K562 (cell line): Measurements from ENCODE around the gene ZFP64. TPM values are rescaled to one million over a fixed set of nuclear protein-coding genes. Genes with fewer than 3 reads are reported as not detected.

Source experiments
- ARID1B ChIP-seq: fragments of 450-650 bp; IDR thresholded peaks from 2 replicates; pipeline ENCODE4 v1.6.1; 2016; ENCODE audit warnings: antibody characterized with exemption, mild to moderate bottlenecking, inconsistent platforms
- BACH1 ChIP-seq: fragments of 200-800 bp; sonication (Bioruptor generic); IDR thresholded peaks from 2 replicates; pipeline ENCODE4 v1.6.1; 2016; ENCODE audit warnings: missing genetic modification characterization, missing compliant biosample characterization
- CHD2 ChIP-seq: IDR thresholded peaks from 2 replicates; pipeline ENCODE4 v1.6.1; 2011; ENCODE audit warnings: low read depth, low read length
- CREB1 ChIP-seq, 2 experiments: sonication (generic) in 1 of 2; formaldehyde crosslinking in 1 of 2; IDR thresholded peaks; 2 replicates each; pipeline versions ENCODE4 v1.6.1 to v1.8.0; 2012 to 2022; ENCODE audit warnings: inconsistent platforms in 1 of 2, mild to moderate bottlenecking in 1 of 2, missing genetic modification reagents in 1 of 2, moderate library complexity in 1 of 2
- GATA2 ChIP-seq: sonication (generic); formaldehyde crosslinking; IDR thresholded peaks from 2 replicates; pipeline ENCODE4 v1.4.0; 2020; ENCODE audit warnings: mild to moderate bottlenecking, missing genetic modification reagents
- HMG20A ChIP-seq: fragments of 450-650 bp; formaldehyde crosslinking; conservative IDR thresholded peaks from 2 replicates; pipeline ENCODE4 v1.4.0; 2020; ENCODE audit warnings: mild to moderate bottlenecking, mixed read lengths
- MTA3 ChIP-seq: fragments of 450-650 bp; formaldehyde crosslinking; IDR thresholded peaks from 2 replicates; pipeline ENCODE4 v1.6.1; 2017; ENCODE audit warnings: mild to moderate bottlenecking, borderline replicate concordance
- MYBL2 ChIP-seq, 2 experiments: fragments of 450-650 bp in 1 of 2; sonication (generic) in 1 of 2; formaldehyde crosslinking in 1 of 2; IDR thresholded peaks; 2 replicates each; pipeline versions ENCODE4 v1.6.1 to v1.8.1; 2017 to 2022; ENCODE audit warnings: borderline replicate concordance in 1 of 2, inconsistent platforms in 1 of 2, low read depth in 1 of 2, mild to moderate bottlenecking in 1 of 2, missing genetic modification reagents in 1 of 2, moderate library complexity in 1 of 2
- NFE2 ChIP-seq: IDR thresholded peaks from 2 replicates; pipeline ENCODE4 v1.6.1; 2014; ENCODE audit warnings: antibody characterized with exemption, low read depth
- POLR2AphosphoS5 ChIP-seq: IDR thresholded peaks from 2 replicates; pipeline ENCODE4 v1.6.1; 2011; ENCODE audit warnings: mild to moderate bottlenecking, low read depth, low read length, moderate library complexity; ENCODE audit not compliant: control insufficient read depth, insufficient read depth
- POLR2B ChIP-seq: fragments of 450-650 bp; IDR thresholded peaks from 2 replicates; pipeline ENCODE4 v1.6.1; 2018; ENCODE audit warnings: low read depth; ENCODE audit not compliant: partially characterized antibody
- TEAD2 ChIP-seq: fragments of 450-650 bp; IDR thresholded peaks from 2 replicates; pipeline ENCODE4 v1.6.1; 2016; ENCODE audit warnings: missing genetic modification characterization, control low read depth, missing compliant biosample characterization
- YY1 ChIP-seq, 3 experiments: IDR thresholded peaks; 2 replicates each; pipeline ENCODE4 v1.6.1; 2011; ENCODE audit warnings: low read length in 2 of 3, mild to moderate bottlenecking in 2 of 3, moderate library complexity in 2 of 3, borderline replicate concordance in 1 of 3, control low read depth in 1 of 3, low read depth in 1 of 3; ENCODE audit not compliant: insufficient read depth in 3 of 3, insufficient replicate concordance in 2 of 3, control insufficient read depth in 1 of 3, insufficient read length in 1 of 3; ENCODE audit errors: extremely low read depth in 1 of 3
- ZBTB17 ChIP-seq: fragments of 450-650 bp; formaldehyde crosslinking; IDR thresholded peaks from 2 replicates; pipeline ENCODE4 v1.4.0; 2020; ENCODE audit warnings: mild to moderate bottlenecking
- ZFP36 ChIP-seq: fragments of 150-350 bp; IDR thresholded peaks from 2 replicates; pipeline ENCODE4 v1.6.1; 2018; ENCODE audit warnings: low read length, low read depth; ENCODE audit not compliant: partially characterized antibody
- ZNF384 ChIP-seq: IDR thresholded peaks from 2 replicates; pipeline ENCODE4 v1.6.1; 2012; ENCODE audit warnings: low read depth, low read length, improper control_type of control experiment
- ZNF57 ChIP-seq: fragments of 450-650 bp; formaldehyde crosslinking; IDR thresholded peaks from 2 replicates; pipeline ENCODE4 v1.4.0; 2020; ENCODE audit warnings: mild to moderate bottlenecking, moderate library complexity
- polyA plus RNA-seq, 8 experiments: library from polyadenylated mRNA; depleted of rRNA in 4 of 8; stranded (reverse) in 5 of 8; unstranded in 3 of 8; fragments of >200 nt; fragmentation: Nextera tagmentation in 2 of 8; fragmentation: Illumina TruSeq in 1 of 8; extraction: Ambion mirVana in 2 of 8; extraction: Trizol in 1 of 8; gene quantifications; 2 replicates each; pipeline versions ENCODE4 v1.2.1 to v1.2.3, GENCODE V29; 2011 to 2014; ENCODE audit warnings: inconsistent platforms in 1 of 8, missing spikeins in 1 of 8
- total RNA-seq, 7 experiments: library from RNA; depleted of rRNA in 6 of 7; stranded (reverse); fragments of >200 nt in 6 of 7; fragmentation: Illumina TruSeq in 2 of 7; extraction: Trizol in 2 of 7; gene quantifications; 2 replicates each; pipeline versions ENCODE4 v1.2.1 to v1.2.3, GENCODE V29; 2011 to 2021; ENCODE audit warnings: low replicate concordance in 1 of 7
- TF ChIP-seq, protein P1 (sequence below): sonication (generic); formaldehyde crosslinking; IDR thresholded peaks from 2 replicates; pipeline ENCODE4 v1.8.1; 2022; ENCODE audit warnings: missing genetic modification reagents
- TF ChIP-seq, protein P2 (sequence below): fragments of 450-650 bp; conservative IDR thresholded peaks from 2 replicates; pipeline ENCODE4 v1.6.1; 2016; ENCODE audit warnings: missing genetic modification characterization, low read depth, mild to moderate bottlenecking, control low read depth, missing compliant biosample characterization
- TF ChIP-seq, protein P3 (sequence below): fragments of 250-450 bp; sonication (Bioruptor Pico); IDR thresholded peaks from 2 replicates; pipeline ENCODE4 v1.5.0; 2021; ENCODE audit warnings: mild to moderate bottlenecking, moderate library complexity

The ZFP64 gene
- total and polyA plus RNA-seq, 9 of the 15 experiments (the other 6 are each of a cell fraction or from before 2014, with no cell fraction given): 1.4 to 13.4 (median 7.0) TPM

DNA sequence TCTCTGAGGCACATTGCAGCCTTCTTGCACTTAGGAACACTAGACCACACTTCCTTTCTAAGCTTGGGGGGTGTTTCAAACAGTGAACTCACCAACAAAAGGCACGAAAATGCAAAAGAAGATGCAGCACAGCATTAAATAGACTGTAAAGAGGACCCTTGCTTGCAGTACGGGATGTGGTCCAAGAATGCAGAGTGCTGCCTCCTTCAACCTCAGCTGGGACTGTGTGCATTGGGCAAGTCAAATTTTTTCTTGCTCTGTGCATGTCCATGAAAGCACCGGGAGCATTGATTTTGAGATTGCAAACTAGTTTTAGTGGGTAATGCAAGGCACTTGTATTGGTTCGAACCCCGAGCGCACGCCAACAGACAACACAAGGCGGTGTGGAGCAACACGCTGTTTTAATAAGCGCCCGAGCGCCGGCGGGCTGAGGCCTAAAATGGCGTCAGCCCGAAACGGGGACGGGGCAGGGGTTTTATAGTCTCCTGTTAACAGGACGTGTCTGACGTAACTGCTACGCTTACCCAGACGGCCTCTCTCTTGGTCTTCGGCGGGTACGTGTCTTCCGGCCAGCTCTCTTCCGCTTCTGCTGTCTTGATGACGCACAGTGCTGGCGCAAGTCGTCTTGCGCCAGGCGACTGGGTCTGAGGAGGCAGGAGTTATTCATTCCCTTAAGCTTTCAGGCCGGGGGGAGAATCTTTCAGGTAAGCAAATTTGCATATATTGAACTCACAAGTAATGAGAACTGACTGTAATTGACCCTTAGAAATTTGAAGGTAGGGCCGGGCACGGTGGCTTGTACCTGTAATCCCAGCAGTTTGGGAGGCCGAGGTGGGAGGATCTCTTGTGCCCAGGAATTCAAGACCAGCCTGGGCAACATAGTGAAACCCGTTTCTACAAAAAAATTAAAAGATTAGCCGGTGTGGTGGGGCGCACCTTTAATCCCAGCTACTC lies 18.7 kb upstream of the ZFP64 start (continued):
- TF ChIP-seq GATA2 (CRISPR knock-in tag) (no peak), HMG20A (no peak), TEAD2 (tag) (no peak), YY1 (IDR thresholded peaks at IDR 0.05; ENCODE audit: borderline replicate concordance in 1 of 3, control insufficient read depth in 1 of 3, extremely low read depth in 1 of 3, insufficient read depth in 3 of 3, insufficient read length in 1 of 3, insufficient replicate concordance in 2 of 3, low read depth in 1 of 3, low read length in 2 of 3) (peak; percentile 25 to 93 (median 81)), POLR2B (peak; percentile 69), POLR2AphosphoS5 (peak; percentile 58; the same call in 1 of the 2 replicates), CREB1 (IDR thresholded peaks at IDR 0.05) (peak; percentile 97), CREB1 (CRISPR knock-in tag; IDR thresholded peaks at IDR 0.05) (peak; percentile 94), BACH1 (tag) (no peak), ZFP36 (no peak), ZNF384 (no peak), NFE2 (no peak), CHD2 (no peak), ARID1B (no peak), MTA3 (peak; percentile 98), ZNF57 (CRISPR knock-in tag) (no peak), ZBTB17 (CRISPR knock-in tag) (no peak), MYBL2 (IDR thresholded peaks at IDR 0.05; ENCODE audit: low read depth) (no peak), MYBL2 (CRISPR knock-in tag; IDR thresholded peaks at IDR 0.05; ENCODE audit: borderline replicate concordance) (no peak)
- TF ChIP-seq, protein P1, sequence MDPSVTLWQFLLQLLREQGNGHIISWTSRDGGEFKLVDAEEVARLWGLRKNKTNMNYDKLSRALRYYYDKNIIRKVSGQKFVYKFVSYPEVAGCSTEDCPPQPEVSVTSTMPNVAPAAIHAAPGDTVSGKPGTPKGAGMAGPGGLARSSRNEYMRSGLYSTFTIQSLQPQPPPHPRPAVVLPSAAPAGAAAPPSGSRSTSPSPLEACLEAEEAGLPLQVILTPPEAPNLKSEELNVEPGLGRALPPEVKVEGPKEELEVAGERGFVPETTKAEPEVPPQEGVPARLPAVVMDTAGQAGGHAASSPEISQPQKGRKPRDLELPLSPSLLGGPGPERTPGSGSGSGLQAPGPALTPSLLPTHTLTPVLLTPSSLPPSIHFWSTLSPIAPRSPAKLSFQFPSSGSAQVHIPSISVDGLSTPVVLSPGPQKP (CRISPR knock-in tag): no peak
- TF ChIP-seq, protein P2, sequence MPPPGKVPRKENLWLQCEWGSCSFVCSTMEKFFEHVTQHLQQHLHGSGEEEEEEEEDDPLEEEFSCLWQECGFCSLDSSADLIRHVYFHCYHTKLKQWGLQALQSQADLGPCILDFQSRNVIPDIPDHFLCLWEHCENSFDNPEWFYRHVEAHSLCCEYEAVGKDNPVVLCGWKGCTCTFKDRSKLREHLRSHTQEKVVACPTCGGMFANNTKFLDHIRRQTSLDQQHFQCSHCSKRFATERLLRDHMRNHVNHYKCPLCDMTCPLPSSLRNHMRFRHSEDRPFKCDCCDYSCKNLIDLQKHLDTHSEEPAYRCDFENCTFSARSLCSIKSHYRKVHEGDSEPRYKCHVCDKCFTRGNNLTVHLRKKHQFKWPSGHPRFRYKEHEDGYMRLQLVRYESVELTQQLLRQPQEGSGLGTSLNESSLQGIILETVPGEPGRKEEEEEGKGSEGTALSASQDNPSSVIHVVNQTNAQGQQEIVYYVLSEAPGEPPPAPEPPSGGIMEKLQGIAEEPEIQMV (tag): no peak
- TF ChIP-seq, protein P3, sequence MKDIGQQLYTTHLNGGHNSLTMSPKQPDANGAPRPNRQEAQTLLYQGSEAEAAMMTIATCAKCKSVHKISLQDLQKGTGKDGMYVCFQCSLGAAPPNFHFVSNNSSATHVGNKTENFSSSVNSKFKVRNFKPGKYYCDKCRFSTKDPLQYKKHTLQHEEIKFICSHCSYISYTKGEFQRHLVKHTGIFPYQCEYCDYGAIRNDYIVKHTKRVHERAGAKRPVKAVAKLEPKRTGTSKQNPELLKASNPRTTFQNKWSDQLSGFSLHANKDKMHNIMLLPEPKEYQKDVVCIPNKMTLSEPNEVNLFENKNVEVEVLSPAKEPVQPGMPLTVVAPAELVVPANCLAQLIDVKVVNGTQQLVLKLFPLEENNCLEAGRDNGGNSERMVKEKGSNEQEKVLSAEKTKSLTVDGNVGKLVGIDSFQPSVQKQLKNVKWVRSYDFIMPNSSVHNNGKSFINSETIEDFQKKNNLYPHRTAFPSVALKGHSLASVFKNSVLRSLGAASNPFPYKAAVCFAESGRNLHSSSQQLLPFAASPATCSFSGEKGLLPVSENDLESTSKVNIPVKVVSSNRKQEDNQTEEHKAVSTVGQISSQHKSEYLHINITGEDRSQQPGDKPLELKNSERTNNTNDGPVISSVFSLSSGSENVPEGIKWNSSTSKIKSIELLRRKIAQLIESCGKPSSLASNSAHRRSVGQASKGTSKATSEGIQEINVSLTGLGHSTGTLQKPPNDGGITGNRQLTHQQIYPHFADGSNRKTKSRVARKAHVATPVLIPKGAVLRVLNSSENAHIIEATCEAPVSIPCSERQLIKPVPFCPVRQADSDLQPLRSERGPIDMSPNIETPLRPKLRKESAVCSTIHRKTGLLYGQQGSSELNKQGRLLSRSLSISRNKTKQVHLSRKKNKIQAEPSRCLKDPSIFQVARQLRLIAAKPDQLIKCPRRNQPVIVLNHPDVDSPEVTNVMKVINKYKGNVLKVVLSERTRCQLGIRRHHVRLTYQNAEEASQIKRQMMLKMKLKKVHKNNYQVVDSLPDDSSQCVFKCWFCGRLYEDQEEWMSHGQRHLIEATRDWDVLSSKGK (CRISPR knock-in tag): no peak
